HG03066 (cell line): Measurements from ENCODE around the gene BCL2L11.
A peak's percentile ranks its signal among the peaks of the same experiment; 100 is the strongest.

ENCODE experiments used
- ATAC-seq: cut with Tn5 transposase; IDR thresholded peaks from one replicate; pipeline ENCODE4 v1.9.1; 2021; ENCODE audit warnings: low read depth; ENCODE audit not compliant: unreplicated experiment

Gene BCL2L11

DNA sequence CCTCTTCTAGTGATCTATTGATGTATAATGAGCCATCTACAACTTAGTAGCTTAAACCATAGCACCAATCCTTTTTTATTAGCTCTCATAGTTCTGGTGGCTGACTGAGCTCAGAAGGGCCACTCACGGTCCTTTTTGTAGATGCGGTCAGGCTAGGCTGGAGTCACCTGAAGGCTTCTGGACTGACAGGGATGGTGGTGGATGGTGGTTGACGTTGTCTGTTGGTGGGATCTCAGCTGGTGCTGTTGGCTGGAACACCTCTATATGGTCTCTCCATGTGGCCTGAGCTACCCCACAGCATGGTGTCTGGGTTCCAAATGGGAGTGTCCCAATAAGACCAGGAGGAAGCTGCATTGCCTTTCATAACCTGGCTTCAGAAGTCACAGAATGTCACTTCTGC lies 68.0 kb downstream of the BCL2L11 start:
- no peak for ATAC-seq

DNA sequence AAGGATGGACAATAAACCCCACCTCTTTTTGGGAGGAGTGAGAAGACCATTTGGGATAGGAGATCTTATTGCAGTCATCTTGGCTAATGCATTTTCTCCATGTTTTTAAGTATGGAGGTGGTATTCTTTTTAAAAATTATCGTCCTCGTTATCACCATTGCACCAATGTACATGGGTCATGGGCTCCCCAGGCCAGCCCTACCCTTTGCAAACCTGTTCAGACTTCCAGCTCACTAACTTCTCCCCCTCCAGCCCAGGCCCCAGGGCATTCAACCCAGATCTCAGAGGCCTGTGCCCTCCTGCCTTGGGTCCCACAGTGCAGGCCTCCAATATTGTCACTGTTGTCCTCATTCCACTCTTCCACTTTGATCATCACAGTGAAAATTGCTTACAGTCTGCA lies 68.4 kb downstream of the BCL2L11 start:
- ATAC-seq, result no peak

DNA sequence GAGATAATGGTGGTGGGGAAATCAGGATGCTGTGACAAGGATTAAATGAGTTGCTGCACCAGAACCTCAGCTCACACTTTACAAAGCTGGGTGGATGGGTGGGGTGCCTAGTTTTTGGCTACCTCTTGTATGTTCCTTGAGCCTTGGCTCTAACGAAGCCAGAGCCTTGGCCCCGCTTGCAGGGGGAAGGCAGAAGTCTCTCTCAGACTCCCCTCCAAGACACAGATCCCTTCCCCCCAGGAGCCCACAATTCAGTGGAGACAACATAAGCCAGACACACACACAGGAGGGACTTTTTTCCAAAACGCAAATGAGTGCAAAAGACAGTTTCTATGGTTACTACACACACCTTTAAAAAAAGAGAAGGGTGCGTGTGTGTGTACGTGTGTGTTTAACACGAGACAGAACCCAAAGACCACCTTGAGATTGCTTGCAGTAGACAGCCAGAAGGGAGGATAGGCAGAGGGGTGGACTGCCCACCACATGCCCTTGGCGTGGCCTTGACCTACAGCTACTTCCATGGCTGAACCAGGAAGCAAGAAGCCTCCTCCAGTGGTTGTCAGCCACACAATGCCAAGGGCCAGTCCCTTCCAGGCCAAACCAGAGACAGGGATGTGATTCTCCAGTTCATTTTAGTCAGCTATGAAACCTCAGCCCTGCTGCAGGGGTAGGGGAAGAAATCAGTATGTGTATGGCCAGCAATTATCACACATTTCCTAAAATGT lies 70.3 kb downstream of the BCL2L11 start:
- no peak for ATAC-seq

DNA sequence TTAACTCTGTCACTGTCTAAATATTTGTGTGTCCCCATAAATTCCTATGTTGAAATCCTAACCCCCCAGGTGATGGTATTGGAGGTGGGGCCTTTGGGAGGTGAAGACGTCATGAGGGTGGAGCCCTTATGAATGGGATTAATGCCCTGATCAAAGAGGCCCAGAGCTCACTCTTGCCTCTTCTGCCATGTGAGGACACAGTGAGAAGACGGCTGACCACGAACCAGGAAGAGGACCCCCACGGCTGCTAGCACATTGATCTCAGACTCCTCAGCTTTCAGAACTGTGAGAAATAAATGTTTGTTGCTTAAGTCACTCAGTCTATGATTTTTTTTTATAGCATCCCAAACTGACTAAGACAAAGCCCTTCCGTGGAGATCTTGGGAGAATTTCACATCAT lies 71.2 kb downstream of the BCL2L11 start:
- no peak for ATAC-seq

DNA sequence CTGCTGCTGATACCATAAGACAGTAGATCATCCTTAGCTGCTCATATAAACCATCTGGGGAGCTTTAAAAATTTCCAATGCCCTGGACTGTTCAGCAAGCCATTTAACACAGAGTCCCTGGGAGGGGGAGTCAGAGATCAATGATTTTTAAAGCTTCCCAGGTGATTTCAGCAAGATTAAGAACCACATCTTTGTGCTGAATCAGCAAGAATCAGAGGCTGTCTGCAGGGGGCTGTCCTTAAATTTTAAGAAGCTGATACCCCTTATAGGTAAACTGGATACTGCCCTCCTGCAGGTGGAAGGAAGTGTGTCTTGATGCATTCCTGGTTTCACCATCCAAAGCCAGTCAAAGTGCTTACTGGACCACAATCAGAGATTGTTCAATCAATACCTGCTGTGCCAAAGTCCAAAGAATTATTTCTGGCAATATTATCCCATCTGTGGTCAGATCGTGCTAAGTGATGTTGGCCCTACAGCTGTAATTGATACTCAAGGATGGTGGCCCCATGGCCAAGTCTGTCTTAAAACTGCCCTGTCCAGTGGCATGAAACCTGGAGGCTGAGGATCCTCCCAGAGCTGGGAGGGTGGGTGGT lies 72.2 kb downstream of the BCL2L11 start:
- no peak for ATAC-seq

DNA sequence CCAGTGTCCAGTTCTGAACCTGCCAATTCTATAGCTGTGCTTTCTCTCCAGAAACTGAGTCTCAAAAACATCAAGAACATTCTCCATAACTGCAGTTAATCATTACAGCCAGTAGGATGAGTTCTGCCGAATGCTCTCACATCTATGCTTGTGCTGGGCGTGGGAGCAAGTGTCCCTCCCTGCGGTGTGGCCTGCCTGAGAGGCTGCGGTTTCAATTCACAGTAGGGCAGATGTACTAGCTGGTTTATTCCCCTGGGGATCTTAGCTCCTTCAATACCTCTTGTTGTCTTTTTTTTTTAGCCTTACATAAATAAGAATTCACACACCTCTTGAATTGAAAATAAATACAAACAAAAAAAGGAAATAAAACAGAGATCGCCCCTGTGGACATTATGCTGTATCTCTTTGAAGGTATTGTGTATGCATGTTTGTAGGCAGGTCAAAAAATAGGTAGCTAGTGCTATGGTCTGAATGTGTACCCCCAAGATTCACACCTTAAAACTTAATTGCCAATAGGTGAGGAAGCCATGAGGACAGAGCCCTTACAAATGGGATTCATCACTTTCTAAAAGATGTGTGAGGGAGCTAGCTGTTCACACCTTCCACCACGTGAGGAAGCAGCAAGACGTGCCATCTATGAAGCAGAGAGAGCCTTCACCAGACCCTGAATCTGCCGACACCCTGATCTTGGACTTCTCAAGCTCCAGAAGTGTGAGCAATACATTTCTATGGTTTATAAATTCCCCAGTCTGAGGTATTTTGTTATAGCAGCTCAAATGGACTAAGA lies 74.3 kb downstream of the BCL2L11 start:
- peak; percentile 88 for ATAC-seq

DNA sequence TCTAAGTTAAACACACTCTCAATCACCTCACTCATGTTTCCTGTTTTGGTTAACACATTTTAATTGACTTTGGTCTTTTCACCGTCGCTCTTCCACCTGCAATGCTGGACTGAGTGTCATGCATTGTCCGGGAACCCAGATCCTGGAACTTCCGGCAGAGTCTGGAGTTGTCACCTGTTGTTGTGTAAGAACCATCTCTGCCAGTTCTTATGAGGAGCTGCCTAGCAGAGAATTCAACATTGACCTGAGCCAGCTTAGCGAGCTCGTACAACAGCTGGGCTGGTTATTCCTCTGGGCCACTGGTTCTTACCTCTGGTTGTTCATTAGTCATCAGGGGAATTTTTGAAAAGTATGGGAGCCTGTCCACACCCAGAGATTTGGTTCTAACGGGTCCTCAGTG lies 75.7 kb downstream of the BCL2L11 start:
- no peak for ATAC-seq

DNA sequence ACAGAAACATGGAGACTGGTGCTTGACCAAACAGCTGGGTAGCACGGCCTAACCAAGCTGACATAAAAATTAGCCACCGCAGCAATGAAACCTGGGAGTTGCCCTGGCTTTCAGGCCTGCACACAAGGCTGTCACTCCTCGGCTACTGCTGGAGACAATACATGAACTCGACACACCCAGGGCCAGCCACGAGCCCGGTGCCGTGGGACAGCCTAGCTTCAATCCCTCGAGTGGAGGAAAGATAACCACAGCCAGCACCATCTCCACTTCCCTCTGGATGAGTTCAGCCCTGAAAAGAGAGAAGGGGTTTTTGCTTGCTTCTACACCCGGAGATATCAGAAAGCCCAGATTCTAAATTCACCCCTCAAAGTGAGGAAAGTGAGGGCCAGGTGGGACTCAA lies 78.0 kb downstream of the BCL2L11 start:
- no peak for ATAC-seq

DNA sequence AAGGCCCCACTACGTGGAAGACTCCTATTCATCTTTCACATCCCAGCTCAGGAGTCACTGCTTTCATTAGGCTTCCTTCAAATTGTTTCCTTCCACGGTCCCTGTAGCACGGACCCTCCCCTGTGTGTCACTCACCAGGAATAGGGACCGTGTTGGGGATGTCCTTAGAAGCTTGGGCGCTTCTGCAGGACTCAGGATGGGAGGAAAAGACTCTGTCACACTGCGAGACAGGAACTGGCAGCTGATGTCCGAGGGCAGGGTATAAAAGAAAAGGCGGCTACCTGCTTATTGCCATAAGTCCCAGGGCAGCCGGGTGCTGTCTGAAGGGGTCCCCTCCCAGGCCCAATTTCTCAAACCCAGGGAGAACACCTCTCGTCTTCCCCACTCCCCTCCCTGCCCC lies 79.1 kb downstream of the BCL2L11 start:
- ATAC-seq, result no peak

DNA sequence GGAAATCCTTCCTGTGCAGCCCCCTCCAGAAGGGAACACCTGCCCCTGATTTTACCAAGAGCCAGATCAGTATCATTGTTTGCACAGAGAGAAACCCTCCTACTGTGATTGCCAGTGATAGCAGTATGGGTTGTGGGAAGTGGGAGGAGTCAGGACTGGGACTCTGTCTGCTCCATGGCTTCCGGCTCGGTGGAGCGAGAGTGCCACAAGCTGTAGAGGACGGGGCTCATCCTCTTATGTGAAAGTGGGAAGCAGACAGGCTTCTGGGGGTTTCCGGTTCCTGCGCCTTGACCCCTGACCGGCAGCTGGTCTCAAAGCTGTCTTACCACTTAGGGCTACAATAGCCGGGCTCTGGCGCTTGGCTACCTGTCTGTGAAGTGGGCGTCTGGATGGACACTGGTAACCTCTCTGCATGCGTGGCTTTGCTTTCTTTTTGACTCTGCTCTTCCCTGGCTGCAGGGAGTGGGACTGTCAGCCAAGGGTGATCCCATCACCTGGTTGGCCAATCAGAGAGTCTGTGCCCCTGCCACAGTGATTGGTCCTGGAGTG lies 79.7 kb downstream of the BCL2L11 start:
- no peak for ATAC-seq

DNA sequence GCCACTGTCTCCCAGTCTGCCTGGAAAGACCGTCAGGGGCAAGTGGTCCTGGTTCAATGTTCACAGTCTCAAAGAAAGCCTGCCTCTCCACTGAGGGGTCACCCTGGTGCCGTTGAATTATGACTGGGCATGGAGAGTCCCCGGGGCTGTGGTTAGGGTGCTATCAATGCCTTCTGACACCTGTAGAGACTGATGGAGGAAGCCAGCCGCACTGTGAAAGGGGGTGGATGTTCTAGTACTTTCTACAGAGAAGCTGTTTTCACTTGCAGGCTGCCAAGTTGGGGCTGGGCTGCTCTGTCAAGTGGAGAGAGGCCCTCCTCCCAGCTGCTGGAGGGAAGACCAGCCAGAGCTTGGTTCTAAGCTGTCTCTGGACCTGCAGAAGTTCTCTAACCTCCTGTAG lies 80.5 kb downstream of the BCL2L11 start:
- ATAC-seq, result peak; percentile 93

DNA sequence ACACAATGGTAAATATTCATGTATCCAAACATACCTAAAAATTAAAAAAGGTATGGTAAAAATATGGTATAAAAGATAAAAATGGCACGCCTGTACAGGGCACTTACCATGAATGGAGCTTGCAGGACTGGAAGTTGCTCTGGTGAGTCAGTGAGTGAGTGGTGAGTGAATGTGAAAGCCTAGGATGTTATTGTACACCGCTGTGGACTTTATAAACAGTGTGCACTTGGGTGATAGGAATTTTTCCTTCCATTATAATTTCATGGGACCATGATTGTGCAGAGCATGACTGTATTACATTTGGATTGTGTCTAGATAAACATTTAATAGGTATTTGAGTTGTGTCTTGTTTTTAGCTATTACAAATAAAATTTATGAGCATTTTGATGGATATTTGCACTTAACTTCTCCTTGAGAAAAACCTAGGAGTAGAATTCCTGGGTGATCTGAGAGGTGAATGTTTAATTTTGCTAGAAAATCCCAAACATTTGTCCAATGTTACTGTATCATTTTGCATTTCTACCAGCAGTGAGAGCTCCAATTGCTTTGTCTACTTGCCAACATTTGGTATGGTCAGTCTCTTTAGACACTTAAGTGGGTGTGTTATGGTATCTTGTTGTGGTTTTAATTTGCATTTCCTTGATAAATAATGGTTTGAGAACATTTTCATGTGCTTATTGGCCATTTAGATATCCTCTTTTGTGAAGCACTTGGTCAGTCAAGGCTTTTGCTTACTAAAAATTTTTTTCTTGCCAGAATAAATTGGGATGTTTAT lies 81.7 kb downstream of the BCL2L11 start:
- no peak for ATAC-seq

DNA sequence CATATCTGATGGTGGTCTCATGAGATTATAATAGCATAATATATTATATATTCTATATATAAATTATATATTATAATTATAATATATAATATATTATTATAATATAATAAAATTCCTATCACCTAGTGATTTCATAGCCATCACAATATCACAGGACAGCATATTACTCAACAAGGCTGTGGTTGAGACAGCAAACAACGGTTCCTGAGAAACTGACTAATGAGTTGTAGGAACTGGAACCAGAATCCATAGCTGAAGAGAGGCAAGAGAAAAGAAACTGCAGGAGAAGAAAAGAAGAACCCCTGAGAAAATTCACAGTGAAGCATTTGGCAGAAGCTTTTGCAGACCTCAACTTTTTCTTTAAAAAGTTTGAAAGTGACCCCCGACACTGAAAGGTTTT lies 84.0 kb downstream of the BCL2L11 start:
- no peak for ATAC-seq

DNA sequence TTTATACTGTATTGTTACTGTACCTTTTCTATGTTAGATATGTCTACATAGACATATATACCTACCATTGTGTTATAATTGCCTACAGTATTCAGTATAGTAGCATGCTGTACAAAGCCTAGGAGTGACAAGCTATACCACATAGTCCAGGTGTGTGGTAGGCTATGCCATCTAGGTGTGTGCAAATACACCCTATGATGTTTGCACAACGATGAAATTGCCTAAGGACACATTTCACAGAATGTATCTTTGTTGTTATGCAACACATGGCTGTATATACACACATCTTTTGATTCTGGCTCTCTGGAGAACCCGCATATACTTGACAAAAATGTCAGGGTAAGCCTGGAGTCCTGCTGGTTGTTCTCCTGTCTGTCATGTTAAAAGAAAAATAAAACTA lies 85.1 kb downstream of the BCL2L11 start:
- no peak for ATAC-seq

DNA sequence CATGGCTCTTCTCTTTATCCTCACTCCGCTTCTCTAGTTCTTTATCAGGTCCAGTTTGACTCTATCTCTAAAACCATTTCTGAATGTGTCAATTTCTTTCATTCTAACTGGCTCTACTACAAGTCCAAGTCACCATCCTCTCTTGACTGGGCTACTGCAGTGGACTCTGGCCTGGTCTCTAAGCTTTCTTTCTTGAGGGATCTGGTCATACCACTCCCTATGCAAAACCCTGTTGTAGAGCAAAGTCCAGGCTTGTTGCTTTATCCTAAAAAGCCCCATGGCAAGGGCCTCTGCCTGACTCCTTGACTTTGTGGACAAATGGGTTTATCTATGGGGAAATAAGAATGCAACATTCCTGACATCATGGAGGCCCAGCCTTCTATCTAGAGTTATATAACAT lies 87.1 kb downstream of the BCL2L11 start:
- no peak for ATAC-seq

DNA sequence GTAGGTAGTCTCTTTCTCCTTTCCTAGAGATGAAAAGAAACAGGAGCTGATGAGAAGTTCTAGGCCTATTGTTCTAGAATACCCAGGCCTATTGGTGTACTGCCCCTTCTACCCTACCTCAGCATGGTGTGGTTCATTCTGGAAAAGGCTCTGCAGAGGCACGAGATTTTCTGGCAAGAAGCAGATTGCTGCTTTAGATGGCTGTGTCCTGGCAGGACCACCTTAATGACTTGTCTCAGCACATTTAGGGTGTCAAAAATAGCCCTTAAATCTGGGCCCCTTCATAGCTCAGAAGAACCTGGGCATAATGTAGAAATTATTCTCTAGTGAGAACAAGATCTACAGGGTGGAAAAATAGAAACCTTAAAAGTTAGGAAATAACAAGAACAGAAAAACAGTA lies 87.9 kb downstream of the BCL2L11 start:
- ATAC-seq, result peak; percentile 11

DNA sequence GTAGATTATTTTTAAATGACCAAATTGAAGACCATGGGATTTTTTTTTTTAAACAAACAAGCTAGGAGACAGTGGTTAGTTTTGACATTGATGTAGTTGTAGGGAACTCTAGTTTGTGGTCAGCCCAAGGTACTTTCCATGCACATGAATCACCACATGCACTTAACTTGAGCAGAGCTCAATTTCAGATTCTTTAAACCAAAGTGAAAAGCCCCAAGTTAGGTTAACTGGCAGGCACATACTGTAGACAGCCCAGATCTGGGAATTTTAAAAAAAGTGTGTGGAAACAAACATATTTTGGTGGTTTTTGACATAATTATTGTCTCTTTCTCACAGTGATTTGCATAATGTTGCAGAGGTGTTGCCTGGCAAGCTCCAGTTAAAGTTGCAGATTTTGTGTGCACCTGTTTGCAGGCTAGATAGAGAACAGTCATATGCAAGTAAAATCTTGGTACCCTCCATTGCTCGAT lies 88.4 kb downstream of the BCL2L11 start:
- ATAC-seq, result peak; percentile 87

DNA sequence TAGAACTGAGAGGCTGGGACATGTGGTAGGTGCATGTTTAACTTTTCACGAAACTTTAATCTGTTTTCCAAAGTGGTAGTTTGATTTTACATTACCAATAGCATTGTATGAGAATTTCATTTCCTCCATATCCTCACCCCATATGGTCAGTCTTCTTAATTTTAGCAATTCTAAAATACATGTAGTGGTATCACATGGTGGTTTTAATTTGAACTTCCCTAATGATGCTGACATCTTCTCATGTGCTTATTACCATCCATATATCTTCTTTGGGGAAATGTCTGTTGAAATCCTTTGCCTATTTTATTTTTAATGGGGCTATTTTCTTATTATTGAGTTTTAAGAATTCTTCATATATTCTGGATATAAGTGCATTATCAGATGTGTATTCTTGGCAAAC lies 89.3 kb downstream of the BCL2L11 start:
- ATAC-seq, result no peak

DNA sequence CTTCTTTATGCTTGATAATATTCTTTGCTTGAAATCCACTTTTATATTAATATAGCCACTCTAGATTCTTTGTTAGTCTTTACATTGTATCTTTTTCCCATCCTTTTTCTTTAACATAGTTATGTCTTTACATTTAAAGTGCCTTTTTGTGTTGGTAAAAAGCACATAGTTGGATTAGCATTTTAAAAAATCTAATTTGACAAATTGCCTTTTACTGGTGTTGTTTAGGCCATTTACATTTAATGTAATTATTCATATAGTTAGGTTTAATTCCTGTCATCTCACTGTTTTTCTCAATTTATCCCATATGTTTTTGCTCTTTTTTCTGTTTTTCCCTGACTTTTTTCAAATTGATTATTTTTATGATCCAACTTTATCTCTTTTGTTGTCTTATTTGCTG lies 93.2 kb downstream of the BCL2L11 start:
- no peak for ATAC-seq

DNA sequence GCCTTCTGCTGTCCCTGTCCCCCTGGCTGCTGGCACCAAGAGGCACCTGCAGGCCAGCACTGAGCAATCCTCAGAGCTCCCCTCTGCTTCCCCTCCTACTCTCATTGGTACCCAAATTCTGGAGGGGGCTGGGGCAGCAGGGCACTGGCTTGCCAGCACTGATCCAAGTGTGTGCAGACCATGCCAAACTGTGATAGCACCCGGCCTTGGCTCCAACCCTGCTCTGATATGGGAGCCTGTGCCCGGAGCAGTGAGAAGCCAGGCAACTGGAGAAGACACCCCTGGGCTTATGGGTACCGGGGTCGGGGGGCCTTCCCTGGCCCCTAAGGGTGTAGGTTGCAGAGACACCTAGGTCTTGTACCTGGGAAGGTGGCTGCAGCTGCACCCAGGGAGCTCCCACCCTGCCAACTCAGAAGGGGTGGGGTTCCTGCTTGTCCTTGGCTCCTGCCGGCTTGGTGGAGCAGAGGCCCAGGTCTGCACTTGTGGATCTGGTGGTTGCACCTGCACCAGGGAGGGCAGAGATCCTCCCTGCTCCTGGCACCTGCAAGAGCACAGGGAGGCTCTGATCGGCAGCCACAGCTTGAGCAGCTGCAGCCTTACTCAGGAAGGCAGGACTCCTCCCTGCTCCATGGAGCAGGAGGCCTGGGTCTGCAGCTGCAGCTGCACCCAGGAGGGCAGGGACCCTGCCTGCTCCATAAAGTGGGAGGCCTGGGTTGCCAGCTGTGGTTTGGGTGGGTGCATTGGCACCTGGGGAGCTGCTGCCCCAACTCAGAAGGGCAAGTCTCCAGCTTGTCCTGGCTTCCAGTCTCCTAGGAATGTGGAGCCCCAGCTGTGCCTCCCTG lies 96.3 kb downstream of the BCL2L11 start:
- no peak for ATAC-seq
